Neural progenitor cell (in vitro differentiated cells): ENCODE measurements around the gene TBC1D4. TPM values are rescaled to one million over a fixed set of nuclear protein-coding genes. Genes with fewer than 3 reads are reported as not detected.

Experiments used
- DNase-seq: peaks from one replicate; pipeline ENCODE4 v3.0.0-alpha.2; 2016; ENCODE audit warnings: low spot score
- H2AFZ ChIP-seq: fragments of 200-600 bp; sonication (generic); replicated peaks from 2 replicates; pipeline ENCODE4 v1.6.1; 2016; ENCODE audit warnings: antibody characterized with exemption
- H3F3A ChIP-seq: fragments of 200-600 bp; sonication (generic); 2 replicates; pipeline ENCODE4 v1.6.1; 2016; ENCODE audit warnings: antibody characterized with exemption, low read depth
- H3K27ac ChIP-seq: fragments of 200-600 bp; sonication (generic); 2 replicates; pipeline ENCODE4 v1.5.1; 2016; ENCODE audit warnings: mild to moderate bottlenecking
- H3K27me3 ChIP-seq: fragments of 200-600 bp; sonication (generic); 2 replicates; pipeline ENCODE4 v1.6.1; 2016; ENCODE audit warnings: mild to moderate bottlenecking, moderate library complexity
- H3K36me3 ChIP-seq: fragments of 200-600 bp; sonication (generic); 2 replicates; pipeline ENCODE4 v1.5.1; 2016
- H3K4me1 ChIP-seq: fragments of 200-600 bp; sonication (generic); 2 replicates; pipeline ENCODE4 v1.6.1; 2016; ENCODE audit warnings: mixed run types
- H3K4me2 ChIP-seq: fragments of 200-600 bp; sonication (generic); 2 replicates; pipeline ENCODE4 v1.6.1; 2016
- H3K4me3 ChIP-seq: fragments of 200-600 bp; sonication (generic); 2 replicates; pipeline ENCODE4 v1.5.1; 2016
- H3K79me2 ChIP-seq: fragments of 200-600 bp; sonication (generic); 2 replicates; pipeline ENCODE4 v1.6.1; 2016; ENCODE audit warnings: low read depth
- H3K9ac ChIP-seq: fragments of 200-600 bp; sonication (generic); 2 replicates; pipeline ENCODE4 v1.6.1; 2016
- H3K9me3 ChIP-seq: fragments of 200-600 bp; sonication (generic); 2 replicates; pipeline ENCODE4 v1.5.1; 2016; ENCODE audit warnings: low read depth
- H4K20me1 ChIP-seq: fragments of 200-600 bp; sonication (generic); 2 replicates; pipeline ENCODE4 v1.6.1; 2016; ENCODE audit warnings: low read depth
- H3K27ac Mint-ChIP-seq: 3 replicates; pipeline ENCODE4 v1.8.0; 2021; ENCODE audit warnings: mixed read lengths
- H3K27me3 Mint-ChIP-seq: 2 replicates; pipeline ENCODE4 v1.8.0; 2022; ENCODE audit warnings: low read depth, mild to moderate bottlenecking, inconsistent platforms, moderate library complexity, mixed read lengths; ENCODE audit not compliant: insufficient read depth
- H3K36me3 Mint-ChIP-seq: 3 replicates; pipeline ENCODE4 v1.8.0; 2021; ENCODE audit warnings: mixed read lengths
- H3K4me1 Mint-ChIP-seq: 3 replicates; pipeline ENCODE4 v1.8.0; 2021; ENCODE audit warnings: mixed read lengths
- H3K4me3 Mint-ChIP-seq: 3 replicates; pipeline ENCODE4 v1.8.0; 2021; ENCODE audit warnings: mild to moderate bottlenecking, moderate library complexity, mixed read lengths
- H3K9me3 Mint-ChIP-seq: 3 replicates; pipeline ENCODE4 v1.8.0; 2020; ENCODE audit warnings: mixed read lengths
- EZH2 ChIP-seq: fragments of 200-600 bp; sonication (generic); IDR thresholded peaks from 2 replicates; pipeline ENCODE4 v1.6.1; 2017; ENCODE audit warnings: antibody characterized with exemption, mild to moderate bottlenecking, moderate library complexity
- EZH2phosphoT487 ChIP-seq: fragments of 200-600 bp; sonication (generic); IDR thresholded peaks from 2 replicates; pipeline ENCODE4 v1.6.1; 2017; ENCODE audit warnings: antibody characterized with exemption
- total RNA-seq: library from RNA; depleted of rRNA; stranded (reverse); fragments of >200 nt; gene quantifications from 2 replicates; pipeline ENCODE4 v1.2.3, GENCODE V29; 2015; ENCODE audit warnings: low replicate concordance
- TF ChIP-seq, protein P1 (sequence below): fragments of 200-600 bp; sonication (generic); IDR thresholded peaks from 2 replicates; pipeline ENCODE4 v1.5.1; 2017; ENCODE audit warnings: antibody characterized with exemption, mild to moderate bottlenecking

The TBC1D4 gene
- total RNA-seq, 1 donor from 2014 or later: 14.3 TPM

DNA sequence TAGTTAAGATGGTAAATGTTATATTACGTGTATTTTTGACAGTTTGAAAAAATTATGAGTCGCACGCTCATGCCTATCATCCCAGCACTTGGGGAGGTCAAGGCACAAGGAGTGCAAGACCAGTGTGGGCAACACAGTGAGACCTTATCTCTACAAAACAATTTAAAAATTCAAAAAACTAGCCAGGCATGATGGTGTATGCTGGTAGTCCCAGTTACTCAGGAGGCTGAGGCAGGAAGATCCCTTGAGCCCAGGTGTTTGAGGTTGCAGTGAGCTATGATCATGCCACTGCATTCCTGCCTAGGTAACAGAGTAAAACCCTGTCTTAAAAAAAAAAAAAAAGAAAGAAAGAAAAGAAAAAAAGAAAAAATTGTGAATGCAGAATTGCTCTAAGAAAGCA, 58.0 kb downstream of the TBC1D4 start:
- H3K27me3 ChIP-seq: no peaks in the 10 kb centered on the region
- no peaks in the 10 kb centered on the region for H3K36me3 ChIP-seq
- no peaks in the 10 kb centered on the region for H3K36me3 Mint-ChIP-seq
- H3K79me2 ChIP-seq: no peaks in the 10 kb centered on the region
- H3K9me3 Mint-ChIP-seq: peaks cover 4% of the 10 kb centered on the region
- H3K4me1 Mint-ChIP-seq: peaks cover 2% of the 10 kb centered on the region
- no peak overlapping the region for H3K27ac ChIP-seq
- H3K27ac Mint-ChIP-seq: no peak overlapping the region
- H3F3A ChIP-seq: no peaks in the 10 kb centered on the region
- no peaks in the 10 kb centered on the region for H3K4me1 ChIP-seq
- H4K20me1 ChIP-seq: no peaks in the 10 kb centered on the region
- no peaks in the 10 kb centered on the region for H3K9me3 ChIP-seq
- no peak overlapping the region for H3K4me3 Mint-ChIP-seq
- no peak overlapping the region for H3K4me2 ChIP-seq
- no peak for DNase-seq
- H3K9ac ChIP-seq: no peak overlapping the region
- no peak overlapping the region for H3K4me3 ChIP-seq
- no peak for TF ChIP-seq EZH2
- TF ChIP-seq EZH2phosphoT487: no peak
- TF ChIP-seq, protein P1, sequence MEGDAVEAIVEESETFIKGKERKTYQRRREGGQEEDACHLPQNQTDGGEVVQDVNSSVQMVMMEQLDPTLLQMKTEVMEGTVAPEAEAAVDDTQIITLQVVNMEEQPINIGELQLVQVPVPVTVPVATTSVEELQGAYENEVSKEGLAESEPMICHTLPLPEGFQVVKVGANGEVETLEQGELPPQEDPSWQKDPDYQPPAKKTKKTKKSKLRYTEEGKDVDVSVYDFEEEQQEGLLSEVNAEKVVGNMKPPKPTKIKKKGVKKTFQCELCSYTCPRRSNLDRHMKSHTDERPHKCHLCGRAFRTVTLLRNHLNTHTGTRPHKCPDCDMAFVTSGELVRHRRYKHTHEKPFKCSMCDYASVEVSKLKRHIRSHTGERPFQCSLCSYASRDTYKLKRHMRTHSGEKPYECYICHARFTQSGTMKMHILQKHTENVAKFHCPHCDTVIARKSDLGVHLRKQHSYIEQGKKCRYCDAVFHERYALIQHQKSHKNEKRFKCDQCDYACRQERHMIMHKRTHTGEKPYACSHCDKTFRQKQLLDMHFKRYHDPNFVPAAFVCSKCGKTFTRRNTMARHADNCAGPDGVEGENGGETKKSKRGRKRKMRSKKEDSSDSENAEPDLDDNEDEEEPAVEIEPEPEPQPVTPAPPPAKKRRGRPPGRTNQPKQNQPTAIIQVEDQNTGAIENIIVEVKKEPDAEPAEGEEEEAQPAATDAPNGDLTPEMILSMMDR: no peak
- H2AFZ ChIP-seq: no peak overlapping the region
- no peaks in the 10 kb centered on the region for H3K27me3 Mint-ChIP-seq

DNA sequence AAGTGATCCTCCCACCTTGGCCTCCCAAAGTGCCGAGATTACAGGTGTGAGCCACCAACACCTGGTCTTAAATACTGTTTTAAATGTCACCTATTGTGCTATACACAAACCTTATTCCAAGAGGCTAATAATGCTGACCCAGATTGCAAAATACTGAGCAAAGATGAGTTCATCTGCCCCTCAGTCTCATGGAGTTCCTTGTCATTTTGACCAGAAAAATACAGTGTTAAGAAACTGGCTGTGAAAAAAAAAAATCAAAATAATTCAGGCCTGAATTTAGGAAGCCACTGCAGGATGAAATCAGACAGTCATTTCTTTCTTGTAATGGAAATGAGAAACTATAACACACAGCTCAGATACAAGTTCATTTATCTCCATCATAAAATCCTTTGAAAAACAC, 59.9 kb downstream of the TBC1D4 start:
- Histone ChIP-seq H3K27me3 (no peaks in the 10 kb centered on the region), H3K79me2 (no peaks in the 10 kb centered on the region), H3K9me3 (no peaks in the 10 kb centered on the region), H3K4me1 (peaks cover 7% of the 10 kb centered on the region), H3K4me2 (no peak overlapping the region), H3K4me3 (no peak overlapping the region), H4K20me1 (no peaks in the 10 kb centered on the region), H3K36me3 (no peaks in the 10 kb centered on the region), H3K27ac (no peak overlapping the region), H3K9ac (no peak overlapping the region), H2AFZ (no peak overlapping the region), H3F3A (no peaks in the 10 kb centered on the region)
- Mint-ChIP-seq H3K27me3 (no peaks in the 10 kb centered on the region), H3K9me3 (peaks cover 4% of the 10 kb centered on the region), H3K4me3 (no peak overlapping the region), H3K4me1 (peaks cover 4% of the 10 kb centered on the region), H3K36me3 (no peaks in the 10 kb centered on the region), H3K27ac (no peak overlapping the region)
- TF ChIP-seq, protein P1: no peak
- TF ChIP-seq EZH2phosphoT487 (no peak), EZH2 (no peak)
- DNase-seq: no peak

DNA sequence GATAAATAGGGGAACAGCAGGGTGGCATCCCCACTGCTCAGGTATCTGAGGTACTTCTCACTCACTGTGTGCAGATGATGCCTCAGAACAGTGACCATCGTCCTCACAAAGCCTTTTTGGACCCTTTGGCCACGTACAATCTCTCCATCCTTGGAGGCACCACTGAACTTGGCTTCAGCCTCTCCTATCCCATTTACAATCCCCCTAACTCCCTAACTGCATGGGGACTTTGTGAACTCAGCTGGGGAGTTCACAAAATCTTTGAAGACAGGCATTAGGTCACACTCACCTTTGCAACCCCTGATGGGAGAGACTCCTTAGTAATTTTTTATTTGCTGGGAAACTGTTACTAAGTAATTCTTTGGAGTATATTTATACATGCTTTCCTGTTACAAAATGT, 60.8 kb downstream of the TBC1D4 start:
- DNase-seq: no peak
- Mint-ChIP-seq H3K9me3 (peaks cover 4% of the 10 kb centered on the region), H3K27ac (no peak overlapping the region), H3K4me1 (peaks cover 13% of the 10 kb centered on the region), H3K27me3 (no peaks in the 10 kb centered on the region), H3K36me3 (no peaks in the 10 kb centered on the region), H3K4me3 (no peak overlapping the region)
- H3K4me3 ChIP-seq: no peak overlapping the region
- no peaks in the 10 kb centered on the region for H3K36me3 ChIP-seq
- no peak overlapping the region for H3K4me2 ChIP-seq
- H3F3A ChIP-seq: no peaks in the 10 kb centered on the region
- H2AFZ ChIP-seq: no peak overlapping the region
- no peaks in the 10 kb centered on the region for H3K79me2 ChIP-seq
- H3K4me1 ChIP-seq: peaks cover 7% of the 10 kb centered on the region
- H3K9me3 ChIP-seq: no peaks in the 10 kb centered on the region
- H3K27me3 ChIP-seq: no peaks in the 10 kb centered on the region
- no peaks in the 10 kb centered on the region for H4K20me1 ChIP-seq
- no peak overlapping the region for H3K9ac ChIP-seq
- H3K27ac ChIP-seq: no peak overlapping the region
- no peak for TF ChIP-seq EZH2
- TF ChIP-seq, protein P1: no peak
- TF ChIP-seq EZH2phosphoT487: no peak

DNA sequence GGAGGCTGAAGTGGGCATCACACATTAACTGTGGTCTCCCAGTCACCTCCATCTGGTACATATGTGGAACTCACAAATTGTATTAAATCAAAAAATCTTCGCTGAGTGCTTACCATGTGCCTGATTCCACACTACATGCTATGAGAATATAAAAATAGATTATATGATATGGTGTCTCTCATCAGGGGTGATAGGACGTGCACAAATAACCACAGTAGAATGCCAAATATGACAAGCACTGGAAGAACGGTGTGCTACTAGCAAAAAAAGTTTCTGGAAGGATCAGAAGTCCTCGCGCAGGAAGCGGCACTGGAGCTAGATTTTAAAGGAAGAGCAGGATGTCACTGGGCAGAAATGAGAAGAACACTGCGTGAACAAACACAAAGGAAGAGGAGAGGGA, 62.3 kb downstream of the TBC1D4 start:
- no peak overlapping the region for H3K4me2 ChIP-seq
- no peaks in the 10 kb centered on the region for H3K9me3 ChIP-seq
- no peaks in the 10 kb centered on the region for H3K36me3 ChIP-seq
- TF ChIP-seq, protein P1: no peak
- TF ChIP-seq EZH2phosphoT487 (no peak), EZH2 (no peak)
- H4K20me1 ChIP-seq: no peaks in the 10 kb centered on the region
- Mint-ChIP-seq H3K4me3 (no peak overlapping the region), H3K4me1 (peaks cover 13% of the 10 kb centered on the region), H3K27ac (no peak overlapping the region), H3K9me3 (peaks cover 4% of the 10 kb centered on the region), H3K27me3 (no peaks in the 10 kb centered on the region), H3K36me3 (no peaks in the 10 kb centered on the region)
- no peak overlapping the region for H3K4me3 ChIP-seq
- no peaks in the 10 kb centered on the region for H3K79me2 ChIP-seq
- no peak for DNase-seq
- no peak overlapping the region for H2AFZ ChIP-seq
- no peak overlapping the region for H3K27ac ChIP-seq
- no peaks in the 10 kb centered on the region for H3F3A ChIP-seq
- peaks cover 7% of the 10 kb centered on the region for H3K4me1 ChIP-seq
- H3K27me3 ChIP-seq: no peaks in the 10 kb centered on the region
- H3K9ac ChIP-seq: no peak overlapping the region
